SW 1271 (cell line): ENCODE data around the gene MME.

Experiments
- DNase-seq, 2 experiments: peaks; one replicate each; lab custom pipeline; 2025; lab: John Stamatoyannopoulos, UW

The MME gene

DNA sequence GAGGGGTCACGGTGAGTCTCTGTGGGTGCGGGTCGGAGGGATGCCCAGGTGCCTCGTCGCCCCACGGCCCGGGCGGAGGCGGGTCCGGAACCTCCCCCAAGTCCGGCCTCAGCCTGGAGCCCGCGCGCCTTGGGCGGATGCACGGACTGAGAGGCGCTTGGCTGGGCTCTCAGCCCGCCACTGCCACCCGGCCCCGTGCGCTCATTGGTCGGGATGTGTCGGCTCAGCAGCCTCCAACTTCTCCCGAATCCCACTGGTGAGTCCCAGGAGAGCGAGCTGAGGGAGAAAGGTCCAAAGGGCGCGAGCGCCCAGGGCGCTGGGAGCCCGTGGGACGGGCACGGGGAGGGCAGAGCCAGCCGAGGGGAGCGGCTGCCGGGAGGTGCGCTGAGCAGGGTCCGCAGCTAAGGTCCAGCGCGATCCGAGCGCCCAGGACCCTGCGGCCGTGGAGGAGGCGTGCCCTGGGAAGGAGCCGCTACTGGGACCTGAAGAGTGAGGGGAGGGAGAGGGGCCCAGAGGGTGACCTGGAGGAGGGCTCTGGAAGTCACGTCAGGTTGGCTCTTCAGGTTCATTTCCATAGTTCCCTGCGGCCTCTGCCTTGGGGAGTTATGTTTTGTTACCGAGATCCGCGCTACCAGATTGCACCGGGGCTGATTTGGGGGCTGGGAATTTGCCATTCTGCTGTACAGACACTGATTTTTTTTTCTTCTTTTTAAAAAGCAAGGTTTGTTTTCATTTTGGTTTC lies at the start of gene MME:
Gene MME, plus strand, starts transcription at position 574 of the 742 bp plus-strand sequence. CDS start 3,849 bp downstream, outside the sequence.
- DNase-seq, result peak; percentile 57 to 60

DNA sequence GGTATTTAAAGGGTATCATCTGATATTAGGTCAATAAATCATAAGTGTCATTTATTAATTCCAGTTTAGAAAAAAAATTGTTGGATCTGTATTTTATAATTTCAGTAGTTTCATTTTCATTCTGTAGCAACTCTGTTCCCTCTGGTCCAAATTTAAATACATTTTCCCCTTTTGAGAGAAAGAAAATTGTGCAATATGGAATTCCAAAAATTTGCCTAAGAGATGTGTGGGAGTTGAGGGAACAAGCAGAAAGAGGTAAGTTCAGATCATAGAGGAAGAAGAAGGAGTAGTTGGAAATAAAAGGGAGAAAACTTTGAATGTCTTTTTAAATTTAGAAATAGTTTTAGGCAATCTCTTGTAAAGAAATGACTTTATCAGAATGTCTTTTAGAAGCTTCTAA lies 48.9 kb upstream of the MME start:
- no peak for DNase-seq

DNA sequence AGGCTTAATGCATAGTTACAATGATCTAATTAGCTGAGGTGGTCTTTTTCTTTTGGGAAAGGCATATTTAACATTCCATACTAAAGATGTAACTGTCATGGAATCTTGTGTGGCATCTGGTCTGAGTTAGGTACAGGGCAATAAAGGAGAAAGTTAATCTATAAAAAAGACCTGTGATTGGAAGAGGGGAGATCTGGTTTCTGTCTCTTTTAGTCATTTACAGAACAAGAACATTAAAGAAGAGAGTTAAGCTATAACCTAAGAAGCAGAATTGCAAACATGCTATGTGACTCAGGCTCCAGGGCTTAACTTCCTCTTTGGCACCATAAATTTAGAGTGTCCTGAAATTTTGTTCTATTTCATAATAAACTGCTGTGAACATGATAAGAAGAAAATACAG lies 47.2 kb upstream of the MME start:
- DNase-seq, result no peak

DNA sequence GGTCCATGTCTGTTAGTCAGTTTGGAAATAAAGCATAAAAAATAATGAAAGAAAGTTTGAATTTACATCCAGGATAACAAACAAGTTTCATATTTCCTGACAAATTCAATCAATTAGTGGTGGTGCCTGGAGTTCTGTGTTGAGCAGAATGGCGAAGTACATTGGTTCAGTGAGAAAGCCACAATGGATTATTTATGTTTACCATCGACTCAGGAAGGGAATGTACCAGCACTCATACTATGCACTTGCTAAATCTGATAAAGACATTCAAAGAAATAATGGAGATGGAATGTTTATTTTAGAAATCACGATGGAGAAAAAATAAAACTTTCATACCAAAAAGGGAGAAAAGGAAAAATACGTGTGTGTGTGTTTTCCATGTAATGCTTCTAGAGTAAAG lies 45.3 kb upstream of the MME start:
- no peak for DNase-seq

DNA sequence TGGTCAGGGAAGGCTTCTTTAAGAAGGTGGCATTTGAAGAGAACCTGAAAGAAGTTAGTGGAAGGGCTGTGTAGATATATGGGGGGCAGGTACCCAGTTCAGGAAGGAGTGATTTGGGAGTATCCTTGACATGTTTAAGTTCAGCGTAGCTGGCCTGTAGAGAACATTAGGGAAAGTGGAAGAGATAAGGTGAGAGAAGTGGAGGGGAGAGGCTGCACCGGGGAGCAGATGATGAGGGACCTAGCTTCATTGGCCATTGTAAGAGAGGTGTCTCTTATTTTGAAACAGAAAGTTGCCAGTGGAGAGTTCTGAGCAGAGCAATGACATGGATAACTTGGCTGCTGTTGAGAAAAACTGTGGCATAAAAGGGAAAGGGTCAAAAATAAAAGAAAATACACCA lies 44.6 kb upstream of the MME start:
- no peak for DNase-seq

DNA sequence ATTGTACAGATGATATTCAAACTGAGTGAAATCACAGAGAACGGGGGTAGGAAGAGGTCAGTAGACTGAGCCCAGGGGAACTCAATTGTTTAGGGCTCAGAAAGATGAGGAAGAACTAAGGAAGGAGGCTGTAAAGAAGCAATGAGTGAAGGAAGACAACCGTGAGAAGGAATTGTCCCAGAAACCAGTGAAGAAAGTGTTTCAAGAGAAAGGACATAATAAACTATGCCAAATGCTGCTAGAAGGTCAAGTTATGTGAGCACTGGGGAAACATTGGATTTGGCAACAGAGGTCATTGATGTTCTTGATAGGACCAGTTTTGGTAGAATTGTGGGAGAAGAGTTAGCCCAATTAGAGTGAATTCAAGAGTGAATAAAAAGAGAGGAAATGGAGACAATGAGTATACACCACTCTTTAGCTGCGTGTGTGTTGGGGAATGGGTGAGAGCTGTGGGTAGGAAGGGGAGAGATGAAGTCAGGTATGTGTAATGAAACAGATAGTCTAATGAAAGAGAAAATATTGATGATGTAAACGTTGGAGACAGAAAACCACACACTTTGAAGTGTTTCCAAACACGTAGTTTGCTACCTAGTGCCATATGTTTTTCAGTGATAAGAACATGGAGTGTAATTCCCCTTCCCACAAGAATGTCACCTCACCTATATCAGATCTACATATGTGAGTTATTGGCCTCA lies 42.5 kb upstream of the MME start:
- no peak for DNase-seq

DNA sequence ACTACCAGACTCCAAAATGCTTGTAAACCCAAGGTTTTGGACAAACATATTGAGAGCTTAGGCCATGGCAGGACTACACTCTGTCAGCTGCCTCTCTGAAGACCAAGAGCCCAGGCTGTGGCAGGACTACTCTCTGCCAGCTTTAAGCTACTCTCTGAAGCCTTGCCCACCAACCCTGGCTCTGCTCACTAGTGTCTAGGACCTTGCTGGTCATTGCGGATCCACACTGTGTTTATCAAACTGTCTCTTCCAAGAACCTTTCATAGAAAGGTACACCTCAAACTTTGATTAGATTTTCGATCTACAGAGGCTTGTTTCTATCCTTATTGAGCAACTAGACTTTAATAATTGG lies 41.9 kb upstream of the MME start:
- DNase-seq, result no peak

DNA sequence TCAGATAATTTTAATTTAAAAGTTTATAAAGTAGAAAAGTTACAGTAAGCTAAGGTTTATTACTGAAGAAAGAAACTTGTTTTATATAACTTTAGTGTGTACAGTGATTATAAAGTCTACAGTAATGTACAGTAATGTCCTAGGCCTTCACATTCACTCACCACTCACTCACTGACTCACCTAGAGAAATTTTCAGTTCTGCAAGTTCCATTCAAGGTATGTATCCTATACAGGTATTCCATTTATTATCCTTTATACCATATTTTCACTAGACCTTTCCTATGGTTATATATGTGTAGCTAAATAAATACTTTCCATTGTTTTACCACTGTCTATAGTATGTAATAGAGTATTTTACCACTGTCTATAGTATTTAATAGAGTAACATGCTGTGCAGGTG lies 33.2 kb upstream of the MME start:
- DNase-seq, result no peak

DNA sequence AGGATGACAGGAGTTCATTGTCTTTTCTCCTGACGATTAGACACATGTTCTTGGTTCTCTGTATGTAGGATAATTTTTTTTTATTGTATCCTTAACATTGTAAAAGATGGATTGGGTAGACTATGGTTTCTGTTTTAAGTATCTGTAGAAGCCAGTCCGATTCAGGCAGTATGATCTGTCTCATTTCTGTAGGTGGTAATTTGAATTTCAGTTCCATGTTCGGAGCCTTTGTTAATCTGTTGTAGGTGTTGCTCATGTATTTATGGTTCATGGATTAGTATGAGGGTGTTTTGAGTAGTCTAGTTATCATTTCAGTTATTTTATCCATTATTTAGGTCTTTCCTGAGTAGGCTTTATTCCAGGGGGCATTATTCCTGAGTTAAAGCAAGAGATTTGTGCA lies 32.4 kb upstream of the MME start:
- DNase-seq, result no peak

DNA sequence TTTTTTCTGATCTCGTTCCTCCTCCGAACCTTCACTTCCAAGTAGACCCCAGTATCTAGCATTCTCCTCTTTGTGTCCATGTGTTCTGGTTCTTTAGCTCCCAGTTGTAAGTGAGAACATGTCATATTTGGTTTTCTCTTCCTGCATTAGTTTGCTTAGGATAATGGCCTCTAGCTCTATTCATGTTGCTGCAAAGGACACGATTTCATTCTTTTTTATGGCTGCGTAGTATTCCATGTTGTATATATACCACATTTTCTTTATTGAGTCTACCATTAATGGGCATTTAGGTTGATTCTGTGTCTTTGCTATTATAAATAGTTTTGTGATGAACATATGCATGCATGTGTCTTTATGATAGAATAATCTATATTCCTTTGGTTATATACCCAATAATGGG lies 30.2 kb upstream of the MME start:
- no peak for DNase-seq

DNA sequence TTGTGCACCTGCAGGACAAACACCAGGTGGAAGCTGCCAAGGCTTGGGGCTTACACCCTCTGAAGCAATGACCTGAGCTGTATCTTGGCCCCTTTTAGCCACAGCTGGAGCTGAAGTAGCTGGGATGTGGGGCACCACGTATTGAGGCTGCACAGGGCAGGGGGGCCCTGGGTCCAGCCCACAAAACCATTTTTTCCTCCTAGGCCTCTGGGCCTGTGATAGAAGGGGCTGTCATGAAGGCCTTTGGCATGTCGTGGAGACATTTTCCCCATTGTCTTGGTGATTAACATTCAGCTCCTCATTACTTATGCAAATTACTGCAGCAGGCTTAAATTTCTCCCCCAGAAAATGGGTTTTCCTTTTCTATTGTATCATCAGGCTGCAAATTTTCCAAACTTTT lies 27.6 kb upstream of the MME start:
- DNase-seq, result no peak

DNA sequence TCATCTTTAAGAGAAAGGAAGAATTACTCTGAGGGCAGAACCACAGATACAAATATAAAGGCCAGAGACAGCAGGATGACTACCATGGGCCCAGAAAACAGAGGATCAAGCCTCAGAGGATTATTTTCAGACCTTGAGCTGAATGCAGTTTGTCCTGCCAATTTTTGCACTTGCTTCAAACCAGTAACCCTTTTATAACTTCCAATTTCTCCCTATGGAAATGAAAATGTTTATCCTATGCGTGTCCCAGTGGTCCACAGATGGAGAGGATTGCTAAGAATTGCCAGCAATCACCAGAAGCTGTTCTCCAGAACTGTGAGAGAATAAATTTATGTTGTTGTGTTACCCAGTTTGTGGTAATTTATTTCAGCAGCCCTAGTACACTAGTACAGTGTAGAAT lies 26.4 kb upstream of the MME start:
- DNase-seq, result no peak

DNA sequence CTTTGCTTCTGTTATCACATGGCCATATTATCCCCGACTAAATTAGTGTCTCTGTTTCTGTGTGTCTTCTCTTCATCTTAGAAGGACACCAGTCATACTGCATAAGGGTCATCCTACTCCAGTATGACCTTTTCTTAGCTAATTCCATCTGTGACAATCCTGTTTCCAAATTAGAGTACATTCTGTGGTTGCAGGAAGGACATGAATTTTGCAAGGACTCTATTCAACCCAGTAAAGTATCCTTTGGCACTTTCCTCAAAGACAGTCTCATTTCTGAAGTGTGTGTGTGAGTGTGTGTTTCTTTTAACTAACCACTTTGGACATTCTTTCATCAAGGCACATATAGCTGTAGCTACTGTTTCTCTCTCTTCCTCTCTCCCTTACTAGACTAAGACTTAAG lies 15.2 kb upstream of the MME start:
- no peak for DNase-seq

DNA sequence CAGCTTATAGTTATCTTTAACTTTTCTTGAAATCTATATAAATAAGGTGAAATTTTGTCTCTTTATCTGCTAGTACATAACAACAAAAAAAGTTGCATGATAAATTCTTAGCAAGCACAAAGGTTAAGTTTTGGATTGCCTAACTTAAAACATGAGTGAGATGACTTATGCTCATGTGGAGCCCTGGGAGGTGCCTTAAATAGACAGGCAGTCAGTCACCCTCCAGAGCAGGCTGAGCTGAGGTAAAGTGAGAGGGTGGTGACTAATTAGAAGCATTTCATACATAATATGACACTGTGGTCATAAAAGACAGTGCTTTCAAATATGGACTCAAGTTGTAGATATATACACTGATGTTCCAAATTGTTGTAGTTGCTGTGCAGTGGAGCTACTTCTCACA lies 14.6 kb upstream of the MME start:
- DNase-seq, result peak; percentile 4 to 60

DNA sequence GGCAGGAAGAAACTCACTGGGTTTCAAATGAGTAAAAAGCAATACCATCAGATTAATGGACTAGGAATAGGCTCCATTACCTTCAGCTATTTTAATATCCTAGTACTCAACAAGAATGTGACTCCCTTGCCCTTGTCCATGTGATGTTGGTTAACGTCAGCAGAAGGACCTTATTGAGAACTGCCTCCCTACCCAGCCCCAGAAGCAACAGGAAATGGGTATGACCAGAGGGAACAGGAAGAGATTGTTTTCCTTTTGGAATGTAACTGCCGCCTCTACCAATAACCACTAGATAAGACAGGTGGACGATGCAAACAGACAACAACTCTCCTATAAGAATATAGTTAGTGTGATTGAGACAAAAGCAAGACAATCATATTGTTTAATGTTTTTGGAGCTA lies 10.4 kb upstream of the MME start:
- peak; percentile 29 to 77 for DNase-seq

DNA sequence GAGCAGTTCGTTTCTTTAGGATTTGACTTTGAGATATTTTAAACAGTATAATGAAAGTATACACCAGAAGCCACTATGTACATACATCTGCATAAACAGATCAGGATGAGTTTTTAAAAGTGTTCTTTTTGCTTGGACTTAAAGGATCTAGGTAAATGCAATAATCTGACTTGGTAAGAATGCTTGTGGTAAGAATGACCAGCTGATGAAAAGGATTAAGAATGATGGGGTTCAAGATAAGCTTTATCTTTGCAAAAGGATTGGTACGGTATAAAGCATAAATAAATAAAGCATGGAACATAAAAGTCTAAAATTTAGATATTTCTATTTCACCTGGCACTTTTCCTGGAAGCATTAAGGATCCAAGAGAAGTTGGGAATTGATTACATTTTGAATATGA lies 9.8 kb upstream of the MME start:
- DNase-seq, result no peak

DNA sequence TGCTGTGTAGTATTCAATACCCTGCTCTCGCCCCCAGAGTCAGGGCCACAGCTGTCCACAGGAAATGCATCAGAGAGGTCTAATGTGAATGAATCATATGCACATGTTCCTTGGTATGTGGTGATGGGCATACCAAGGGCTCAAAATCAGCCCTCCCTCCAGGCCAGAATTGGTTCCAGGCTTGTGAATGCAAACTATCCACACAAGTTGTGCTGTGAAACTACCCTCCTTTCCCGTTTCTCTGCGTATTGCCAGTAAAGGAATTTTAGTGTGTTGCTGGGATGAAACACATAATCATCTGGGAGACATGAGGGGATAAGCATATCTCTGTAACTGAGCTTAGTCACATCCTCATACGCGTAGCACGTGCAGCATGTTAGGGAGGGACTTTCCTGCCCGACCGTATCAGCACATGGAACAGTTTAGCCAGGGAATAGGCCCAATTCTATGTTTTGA lies 9.2 kb upstream of the MME start:
- DNase-seq, result peak; percentile 84 to 92

DNA sequence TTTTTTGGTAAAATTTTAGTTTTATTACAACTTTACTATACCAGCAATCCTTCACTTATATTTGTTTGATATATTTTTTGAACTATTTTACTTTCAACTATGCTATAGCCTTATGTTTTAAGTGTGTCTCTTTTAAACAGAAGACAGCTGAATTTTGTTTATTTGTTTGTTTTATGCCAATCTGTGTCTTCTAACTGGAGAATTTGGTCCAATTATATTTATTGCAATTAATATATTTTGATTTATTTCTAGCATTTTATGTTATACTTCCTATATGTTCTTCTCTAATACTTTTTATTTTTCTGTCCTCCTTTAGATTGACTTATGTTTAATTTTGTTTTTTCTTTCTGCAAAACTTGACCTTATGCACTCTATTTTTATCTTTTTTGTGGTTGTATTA lies 4.9 kb upstream of the MME start:
- DNase-seq, result no peak

DNA sequence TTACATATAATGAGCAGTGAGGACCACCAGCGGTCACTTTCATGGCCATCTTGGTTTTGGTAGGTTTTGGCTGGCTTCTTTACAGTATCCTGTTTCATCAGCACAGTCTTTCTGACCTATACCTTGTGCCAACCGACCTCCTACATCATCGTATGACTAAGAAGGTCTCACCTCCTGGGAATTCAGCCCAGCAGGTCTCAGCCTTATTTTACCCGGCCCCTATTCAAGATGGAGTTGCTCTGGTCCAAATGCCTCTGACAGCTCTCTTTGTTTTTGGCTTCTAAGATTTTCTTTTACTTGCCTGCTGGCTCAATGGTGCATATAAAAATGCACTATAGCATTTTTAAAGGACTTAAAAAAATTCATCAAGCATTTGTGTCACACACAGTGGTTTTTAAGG lies 3.2 kb upstream of the MME start:
- DNase-seq, result no peak

DNA sequence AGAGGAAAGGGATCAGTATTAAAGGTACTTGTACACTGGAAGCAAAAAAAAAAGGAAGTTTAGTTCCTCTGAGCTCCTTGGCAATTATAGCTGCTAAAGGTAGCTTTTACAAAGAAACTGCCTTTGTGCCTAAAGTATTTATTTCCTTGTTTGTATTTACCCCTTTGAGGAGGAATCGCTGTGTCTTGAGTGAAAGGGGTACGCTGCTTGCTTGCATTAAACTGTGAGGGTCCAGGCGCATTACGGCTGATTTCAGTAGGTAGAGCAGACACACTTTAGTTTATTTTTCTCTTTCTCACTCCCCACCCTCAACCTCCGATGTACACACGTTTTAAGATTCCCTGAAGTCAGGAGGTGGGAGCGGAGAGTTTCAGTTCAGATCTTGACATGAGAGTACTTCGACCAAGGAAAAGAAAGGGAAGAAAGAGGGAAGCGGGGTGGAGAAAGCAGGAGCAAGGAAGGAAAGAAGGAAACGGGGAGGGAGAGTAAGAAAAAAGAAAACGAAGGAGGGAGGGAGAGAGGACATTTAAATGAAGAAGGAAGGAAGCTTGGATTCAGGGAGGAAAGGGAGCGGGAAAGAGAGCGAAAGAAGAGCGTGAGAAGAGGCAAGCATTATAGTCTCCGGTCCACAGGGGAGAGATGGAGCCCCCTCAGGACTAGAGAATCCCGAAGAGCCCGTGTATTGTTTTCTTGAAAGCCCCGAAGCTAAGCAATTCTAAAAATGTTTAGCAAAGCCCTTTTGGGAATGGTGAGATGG lies 1.2 kb upstream of the MME start:
- peak in 1 of 2 experiments; percentile 52 for DNase-seq

DNA sequence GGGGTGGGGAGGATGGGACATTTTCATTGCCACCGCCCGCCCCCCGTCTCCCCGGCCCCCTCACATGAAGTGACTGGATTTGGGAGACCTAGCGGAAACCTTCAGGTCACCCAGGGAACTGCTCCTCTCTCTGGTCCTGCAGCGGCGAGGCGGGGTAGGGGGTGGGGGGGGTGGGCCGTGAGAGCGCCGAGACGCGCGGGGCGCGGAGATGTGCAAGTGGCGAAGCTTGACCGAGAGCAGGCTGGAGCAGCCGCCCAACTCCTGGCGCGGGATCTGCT lies 712 bp upstream of the MME start:
- DNase-seq, result peak; percentile 7 to 52

DNA sequence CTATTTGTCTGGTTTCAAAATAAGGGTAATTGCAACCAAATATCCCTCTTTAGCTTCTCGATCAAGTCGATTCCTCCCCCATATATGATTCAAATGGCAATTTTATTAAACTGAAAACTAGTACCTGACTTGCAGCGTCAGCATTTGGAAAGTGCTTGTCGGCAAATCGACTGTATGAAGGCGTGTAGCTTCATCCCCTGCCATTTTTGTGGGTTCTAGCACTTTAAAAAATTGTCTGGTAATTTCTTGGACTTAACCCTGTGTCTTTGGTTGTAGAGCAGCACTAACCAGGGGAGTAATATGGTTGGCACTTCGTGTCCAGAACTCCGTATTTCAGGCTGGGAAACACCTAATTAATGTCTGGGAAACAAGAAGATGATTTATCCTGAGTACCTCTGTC lies 573 bp downstream of the MME start:
- DNase-seq, result no peak

DNA sequence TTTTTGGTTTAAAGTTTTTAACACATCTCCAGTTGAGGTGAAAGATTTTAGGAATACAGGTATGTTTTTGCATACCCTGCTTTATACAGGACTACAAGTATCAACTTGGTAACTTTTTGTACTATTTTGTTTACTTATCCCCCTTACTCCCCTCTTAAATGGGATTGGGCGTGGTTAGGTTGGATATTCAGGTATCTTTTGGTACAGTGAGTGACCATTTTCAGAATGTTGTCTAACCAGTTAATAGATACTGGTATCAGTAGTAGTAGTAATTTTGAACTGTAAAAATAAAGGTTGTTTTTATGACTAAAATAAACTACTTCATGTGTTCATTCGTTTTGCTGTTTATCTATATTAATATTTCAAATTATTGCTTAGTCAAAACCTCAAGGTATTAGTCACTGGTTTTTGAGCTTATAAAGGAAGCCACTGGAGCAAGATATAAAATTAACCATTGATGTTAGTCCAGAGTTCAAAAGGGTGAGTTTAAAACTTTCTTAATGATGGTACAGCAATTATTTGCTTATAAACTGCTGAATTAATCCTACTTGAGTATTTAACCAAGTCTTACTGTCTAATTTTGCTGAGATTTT lies 3.3 kb downstream of the MME start:
- DNase-seq, result no peak
